Measurements from ENCODE around the gene CHD5.

Gene CHD5

GRCh38 chr1:6202256-6202655 is 22.1 kb upstream of the CHD5 start:
- no peak for DNase-seq (ENCODE audit: low spot score)

GRCh38 chr1:6200188-6200809 is 20.2 kb upstream of the CHD5 start:
- DNase-seq (ENCODE audit: low spot score) = no peak

GRCh38 chr1:6199298-6200187 is 19.4 kb upstream of the CHD5 start, which contains the start of gene RPL22:
TSS of gene RPL22 (minus strand) at chr1:6199595. CDS start at chr1:6199573, 22 bp downstream.
- peak; percentile 99 for DNase-seq (ENCODE audit: low spot score)

GRCh38 chr1:6198646-6199297 is 18.7 kb upstream of the CHD5 start:
- no peak for DNase-seq (ENCODE audit: low spot score)

- DNase-seq (ENCODE audit: low spot score) = no peak
Observed at GRCh38 chr1:6197746-6198427, 17.8 kb upstream of the CHD5 start.

GRCh38 chr1:6191968-6192367 is 11.8 kb upstream of the CHD5 start:
- no peak for DNase-seq (ENCODE audit: low spot score)

- no peak for DNase-seq (ENCODE audit: low spot score)
Observed at GRCh38 chr1:6188466-6188865, 8.3 kb upstream of the CHD5 start.

- no peak for DNase-seq (ENCODE audit: low spot score)
Observed at GRCh38 chr1:6185635-6186382, 5.7 kb upstream of the CHD5 start.

GRCh38 chr1:6185151-6185550 is 5.0 kb upstream of the CHD5 start:
- DNase-seq (ENCODE audit: low spot score) = no peak

- no peak for DNase-seq (ENCODE audit: low spot score)
Observed at GRCh38 chr1:6184083-6184783, 4.1 kb upstream of the CHD5 start.

GRCh38 chr1:6183520-6183989 is 3.4 kb upstream of the CHD5 start:
- no peak for DNase-seq (ENCODE audit: low spot score)

GRCh38 chr1:6181347-6181770 is 1.2 kb upstream of the CHD5 start:
- peak; percentile 81 for DNase-seq (ENCODE audit: low spot score)

- DNase-seq (ENCODE audit: low spot score) = peak; percentile 62
Observed at GRCh38 chr1:6180707-6181311, 688 bp upstream of the CHD5 start.

GRCh38 chr1:6179564-6180175 is 451 bp downstream of the CHD5 start:
- no peak for DNase-seq (ENCODE audit: low spot score)

- peak; percentile 20 for DNase-seq (ENCODE audit: low spot score)
Observed at GRCh38 chr1:6178751-6179563, 1.2 kb downstream of the CHD5 start.

GRCh38 chr1:6177681-6178380 is 2.3 kb downstream of the CHD5 start:
- no peak for DNase-seq (ENCODE audit: low spot score)

- DNase-seq (ENCODE audit: low spot score) = no peak
Observed at GRCh38 chr1:6176779-6177178, 3.3 kb downstream of the CHD5 start.

GRCh38 chr1:6175411-6175828 is 4.7 kb downstream of the CHD5 start:
- DNase-seq (ENCODE audit: low spot score) = no peak
